B cell (primary cell): Measurements from ENCODE around the gene CIAO2A.

ENCODE experiments used
- CTCF ChIP-seq: fragments of 200-600 bp; IDR thresholded peaks from one replicate; pipeline ENCODE4 v1.8.0; 2022; ENCODE audit warnings: antibody characterized with exemption, mild to moderate bottlenecking
- EZH2 ChIP-seq: IDR thresholded peaks from 2 replicates; pipeline ENCODE4 v1.6.1; 2012; ENCODE audit warnings: borderline replicate concordance, low read depth, mild to moderate bottlenecking, moderate library complexity, low read length; ENCODE audit not compliant: insufficient read depth, poor library complexity, severe bottlenecking

- TF ChIP-seq EZH2: no peak
- TF ChIP-seq CTCF: no peak
Measured at GRCh38 chr15:64090527-64090926, 3.1 kb downstream of the CIAO2A start.
